OCI-LY3 (cell line): Measurements from ENCODE around the gene DNAJC15.

Source experiments
- EZH2phosphoT487 ChIP-seq: fragments of 200-600 bp; shearing (Covaris generic); IDR thresholded peaks from 2 replicates; pipeline ENCODE4 v1.6.1; 2018; ENCODE audit warnings: antibody characterized with exemption, mixed run types, low read depth
- TF ChIP-seq, protein P1 (sequence below): fragments of 200-600, 300-600 bp; sonication (generic); IDR thresholded peaks from 2 replicates; pipeline ENCODE4 v1.5.1; 2014; ENCODE audit warnings: antibody characterized with exemption, low read length, low read depth

DNA sequence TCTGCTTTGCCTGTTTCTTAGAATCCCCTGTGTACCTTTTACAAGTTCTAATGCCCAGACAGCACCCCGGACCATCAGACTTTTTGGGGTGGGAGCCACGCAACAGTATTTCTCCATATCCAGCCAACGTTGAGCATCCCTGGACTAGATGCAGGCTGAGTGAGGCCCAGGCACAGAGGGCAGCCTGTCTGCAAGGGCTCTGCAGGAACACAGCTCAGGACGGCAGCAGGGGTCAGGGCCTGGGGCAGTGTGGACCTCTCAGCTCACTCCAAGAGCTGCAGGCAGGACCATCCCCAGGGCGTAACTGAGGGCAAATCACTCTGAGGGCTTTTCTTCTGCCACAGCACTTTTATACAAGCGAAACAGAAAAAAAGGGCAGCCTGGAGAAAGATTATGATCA lies 95.8 kb downstream of the DNAJC15 start:
- TF ChIP-seq, protein P1, sequence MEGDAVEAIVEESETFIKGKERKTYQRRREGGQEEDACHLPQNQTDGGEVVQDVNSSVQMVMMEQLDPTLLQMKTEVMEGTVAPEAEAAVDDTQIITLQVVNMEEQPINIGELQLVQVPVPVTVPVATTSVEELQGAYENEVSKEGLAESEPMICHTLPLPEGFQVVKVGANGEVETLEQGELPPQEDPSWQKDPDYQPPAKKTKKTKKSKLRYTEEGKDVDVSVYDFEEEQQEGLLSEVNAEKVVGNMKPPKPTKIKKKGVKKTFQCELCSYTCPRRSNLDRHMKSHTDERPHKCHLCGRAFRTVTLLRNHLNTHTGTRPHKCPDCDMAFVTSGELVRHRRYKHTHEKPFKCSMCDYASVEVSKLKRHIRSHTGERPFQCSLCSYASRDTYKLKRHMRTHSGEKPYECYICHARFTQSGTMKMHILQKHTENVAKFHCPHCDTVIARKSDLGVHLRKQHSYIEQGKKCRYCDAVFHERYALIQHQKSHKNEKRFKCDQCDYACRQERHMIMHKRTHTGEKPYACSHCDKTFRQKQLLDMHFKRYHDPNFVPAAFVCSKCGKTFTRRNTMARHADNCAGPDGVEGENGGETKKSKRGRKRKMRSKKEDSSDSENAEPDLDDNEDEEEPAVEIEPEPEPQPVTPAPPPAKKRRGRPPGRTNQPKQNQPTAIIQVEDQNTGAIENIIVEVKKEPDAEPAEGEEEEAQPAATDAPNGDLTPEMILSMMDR, result no peak
- TF ChIP-seq EZH2phosphoT487, result no peak
